ENCODE measurements around the gene PRKN.
"Not testable (repeated sequence)": the region's sequence is repeated elsewhere in the genome, so short reads cannot be mapped to it uniquely, and the experiment has no call there.

The PRKN gene

GRCh38 chr6:161331402-161332081 is 1396.0 kb downstream of the PRKN start:
- DNase-seq (ENCODE audit: insufficient read length, low spot score); FAIRE-seq: not testable (repeated sequence)

GRCh38 chr6:161327360-161327953 is 1400.1 kb downstream of the PRKN start:
- FAIRE-seq: no peak

GRCh38 chr6:161319231-161319630 is 1408.3 kb downstream of the PRKN start:
- no peak for FAIRE-seq
- no peak for DNase-seq (ENCODE audit: insufficient read length, low spot score)

More at GRCh38 chr6:161327360-161327953, 1400.1 kb downstream of the PRKN start:
- no peak for DNase-seq (ENCODE audit: insufficient read length, low spot score)

- FAIRE-seq (no peak), DNase-seq (ENCODE audit: insufficient read length, low spot score) (no peak)
These were observed 1409.1 kb downstream of the PRKN start for GRCh38 chr6:161318456-161318855.

GRCh38 chr6:161316531-161316930 is 1411.0 kb downstream of the PRKN start:
- no peak for DNase-seq (ENCODE audit: insufficient read length, low spot score)

GRCh38 chr6:161315246-161315917 is 1412.2 kb downstream of the PRKN start:
- FAIRE-seq; DNase-seq (ENCODE audit: insufficient read length, low spot score): not testable (repeated sequence)

More at GRCh38 chr6:161316531-161316930, 1411.0 kb downstream of the PRKN start:
- no peak for FAIRE-seq

- DNase-seq (ENCODE audit: insufficient read length, low spot score); FAIRE-seq: not testable (repeated sequence)
These were observed 1412.9 kb downstream of the PRKN start for GRCh38 chr6:161314541-161315245.

GRCh38 chr6:161313940-161314509 is 1413.5 kb downstream of the PRKN start:
- DNase-seq (ENCODE audit: insufficient read length, low spot score) (no peak), FAIRE-seq (no peak)

DNA sequence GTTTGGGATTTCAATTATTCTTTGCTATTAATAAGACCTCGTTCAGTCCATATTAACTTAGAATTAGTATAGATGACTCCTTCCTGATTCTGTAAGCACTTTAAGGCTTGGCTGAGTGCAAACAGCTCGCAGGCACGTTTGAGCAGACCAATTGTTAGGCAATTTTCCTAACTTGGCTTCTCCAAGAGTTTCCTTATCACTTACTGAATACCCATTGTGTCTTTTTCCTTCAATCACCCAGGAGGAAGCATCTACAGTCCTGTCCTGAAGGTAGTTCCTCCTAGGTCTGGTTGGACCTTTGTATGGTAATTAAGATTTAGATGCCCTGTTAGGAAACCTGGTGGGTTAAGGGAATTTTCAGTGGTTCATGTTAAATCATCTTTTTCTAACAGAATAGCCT is 1414.1 kb downstream of the PRKN start:
- DNase-seq (ENCODE audit: insufficient read length, low spot score); FAIRE-seq: not testable (repeated sequence)

- not testable (repeated sequence) for DNase-seq (ENCODE audit: insufficient read length, low spot score); FAIRE-seq
These were observed 1417.8 kb downstream of the PRKN start for GRCh38 chr6:161309774-161310173.

DNA sequence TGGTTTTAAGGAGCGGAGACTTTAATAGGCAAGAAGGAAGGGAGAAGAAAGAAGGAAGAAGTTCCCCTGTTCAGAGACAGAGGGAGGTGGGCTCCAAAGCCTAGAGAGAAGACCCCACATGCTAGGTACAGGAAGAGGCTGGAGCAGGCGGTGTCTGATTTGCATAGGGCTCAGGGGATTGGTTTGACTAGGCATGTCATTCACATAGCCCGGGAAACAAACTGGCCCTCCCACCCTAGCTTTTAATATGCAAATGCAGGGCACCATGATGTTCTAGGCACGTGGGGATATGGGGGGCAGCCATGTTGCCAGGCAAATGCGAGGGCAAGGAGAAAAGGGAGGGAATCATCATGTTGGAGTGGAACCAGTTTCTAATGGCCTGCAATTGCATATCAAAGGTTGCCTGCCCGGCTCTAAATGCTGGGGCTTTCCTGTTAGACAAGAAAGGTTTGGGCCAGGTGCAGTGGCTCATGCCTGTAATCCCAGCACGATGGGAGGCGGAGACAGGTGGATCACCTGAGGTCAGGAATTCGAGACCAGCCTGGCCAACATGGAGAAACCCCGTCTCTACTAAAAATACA is 1419.4 kb downstream of the PRKN start:
- no peak for DNase-seq (ENCODE audit: insufficient read length, low spot score)
- FAIRE-seq: no peak

- FAIRE-seq: no peak
- DNase-seq (ENCODE audit: insufficient read length, low spot score): no peak
These were observed 1421.7 kb downstream of the PRKN start for GRCh38 chr6:161305860-161306259.

- DNase-seq (ENCODE audit: insufficient read length, low spot score): peak; percentile 14
- FAIRE-seq: no peak
These were observed 1423.8 kb downstream of the PRKN start for GRCh38 chr6:161303628-161304340.

DNA sequence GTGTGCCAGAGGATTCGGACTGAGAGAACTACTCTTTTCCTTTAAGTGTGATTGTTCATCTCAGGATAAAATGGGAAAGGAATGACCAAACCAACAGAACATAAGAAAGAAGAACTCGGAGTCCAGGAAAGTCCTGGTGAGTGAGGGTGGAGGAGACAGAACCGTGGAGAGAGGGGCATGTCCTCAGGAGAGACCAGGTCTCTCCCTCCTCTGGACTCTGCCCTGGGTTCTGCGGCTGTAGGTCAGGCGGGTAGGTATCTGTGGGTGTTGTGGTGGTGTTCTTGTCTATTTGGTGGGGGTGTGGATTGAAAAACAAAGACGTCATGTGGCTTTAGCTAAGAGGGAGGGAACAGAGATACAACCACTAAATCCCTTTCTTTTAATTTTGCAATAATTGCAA is 1424.6 kb downstream of the PRKN start:
- DNase-seq (ENCODE audit: insufficient read length, low spot score): no peak
- no peak for FAIRE-seq

DNA sequence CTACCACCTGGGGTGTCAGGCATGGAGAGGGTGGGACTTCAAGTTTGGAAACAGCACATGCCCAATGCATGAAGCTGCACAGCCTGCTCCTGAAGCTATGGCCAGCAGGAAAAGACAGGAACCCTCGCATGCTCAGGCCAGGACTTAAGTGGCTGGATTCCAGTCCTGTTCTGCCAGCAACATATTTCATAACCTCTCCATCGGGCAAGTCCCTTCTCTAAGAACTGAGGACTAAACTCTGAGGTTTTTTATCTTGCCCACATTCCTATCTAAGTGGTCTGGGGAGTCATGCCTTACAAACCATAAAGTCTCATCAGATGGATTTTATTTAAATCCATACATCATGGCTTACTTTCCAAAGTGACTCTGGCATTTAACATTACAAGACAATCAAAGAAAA is 1426.2 kb downstream of the PRKN start:
- DNase-seq (ENCODE audit: insufficient read length, low spot score): peak; percentile 38
- no peak for FAIRE-seq

- FAIRE-seq: no peak
These were observed 1426.7 kb downstream of the PRKN start for GRCh38 chr6:161300823-161301222.

DNA sequence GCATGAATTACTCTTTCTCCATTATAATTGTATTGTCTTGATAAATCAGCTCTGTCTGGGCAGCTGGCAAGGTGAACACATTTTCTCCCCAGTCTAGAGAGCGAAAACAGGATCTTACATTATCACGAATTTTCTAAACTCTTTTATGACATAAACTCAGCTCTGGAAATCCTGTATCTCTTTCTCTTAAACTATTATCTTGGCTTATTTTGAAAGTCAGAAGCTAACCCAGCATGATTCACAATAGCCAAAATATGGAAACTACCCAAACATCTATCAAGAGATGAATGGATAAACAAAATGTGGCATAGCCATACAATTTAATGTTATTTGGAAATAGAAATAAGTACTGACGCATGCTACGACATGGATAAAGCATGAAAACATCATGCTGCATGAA is 1427.8 kb downstream of the PRKN start:
- FAIRE-seq (no peak), DNase-seq (ENCODE audit: insufficient read length, low spot score) (no peak)

More at GRCh38 chr6:161300823-161301222, 1426.7 kb downstream of the PRKN start:
- no peak for DNase-seq (ENCODE audit: insufficient read length, low spot score)
